PC-3 (cell line): ENCODE data around the gene COP1. TPM values are rescaled to one million over a fixed set of nuclear protein-coding genes. Genes with fewer than 3 reads are reported as not detected.

Experiments used
- ATAC-seq: fragments of 200-7000 bp; cut with Tn5 transposase; 2 replicates; pipeline ENCODE4 v1.9.1; 2020; ENCODE audit warnings: mild to moderate bottlenecking, moderate library complexity
- BruUV-seq: library from RNA; stranded (reverse); fragments of 400-500 nt; replicated peaks from 2 replicates; lab custom pipeline; 2021; lab: Mats Ljungman, UMichigan
- CTCF ChIA-PET: fragments of 300-600 bp; sonication (Branson Sonifier 250); formaldehyde crosslinking; loops from one replicate; lab custom pipeline; 2022; ENCODE audit warnings: antibody characterized with exemption; lab: Charles Lee
- POLR2A ChIA-PET: fragments of 300-600 bp; sonication (Branson Sonifier 250); formaldehyde crosslinking; loops from one replicate; lab custom pipeline; 2022; ENCODE audit warnings: antibody characterized with exemption; ENCODE audit not compliant: unreplicated experiment; lab: Charles Lee
- DNase-seq: peaks from one replicate; pipeline ENCODE4 v3.0.0-alpha.2; 2015
- H2AFZ ChIP-seq: fragments of 300-600 bp; sonication (generic); 2 replicates; pipeline ENCODE4 v1.6.0; 2016; ENCODE audit warnings: antibody characterized with exemption, low read length
- H3F3A ChIP-seq: fragments of 300-600 bp; sonication (generic); one replicate; pipeline ENCODE4 v1.6.0; 2017; ENCODE audit warnings: antibody characterized with exemption, low read length, control low read depth, mild to moderate bottlenecking; ENCODE audit not compliant: unreplicated experiment
- H3K27ac ChIP-seq: fragments of 300-600 bp; sonication (generic); 2 replicates; pipeline ENCODE4 v1.5.1; 2016; ENCODE audit warnings: mild to moderate bottlenecking, low read length
- H3K27me3 ChIP-seq: fragments of 300-600 bp; sonication (generic); 2 replicates; pipeline ENCODE4 v1.6.1; 2016; ENCODE audit warnings: low read length, mixed read lengths
- H3K36me3 ChIP-seq: fragments of 300-600 bp; sonication (generic); 2 replicates; pipeline ENCODE4 v1.6.1; 2016; ENCODE audit warnings: low read depth, mixed run types, low read length, mixed read lengths
- H3K4me1 ChIP-seq: fragments of 300-600 bp; sonication (generic); 2 replicates; pipeline ENCODE4 v1.5.1; 2016; ENCODE audit warnings: low read length; ENCODE audit not compliant: insufficient read depth
- H3K4me2 ChIP-seq: fragments of 300-600 bp; sonication (generic); 2 replicates; pipeline ENCODE4 v1.6.0; 2016; ENCODE audit warnings: low read length
- H3K4me3 ChIP-seq: fragments of 300-600 bp; sonication (generic); 2 replicates; pipeline ENCODE4 v1.5.1; 2016; ENCODE audit warnings: mild to moderate bottlenecking, low read length, mixed read lengths
- H3K79me2 ChIP-seq: fragments of 300-600 bp; sonication (generic); 2 replicates; pipeline ENCODE4 v1.6.1; 2017; ENCODE audit warnings: low read length, mixed read lengths
- H3K9ac ChIP-seq: fragments of 300-600 bp; sonication (generic); 2 replicates; pipeline ENCODE4 v1.6.0; 2016; ENCODE audit warnings: mild to moderate bottlenecking, low read length
- H3K9me2 ChIP-seq: fragments of 300-600 bp; sonication (generic); replicated peaks from 2 replicates; pipeline ENCODE4 v1.6.1; 2016; ENCODE audit warnings: mixed run types, low read length, mixed read lengths
- H3K9me3 ChIP-seq: fragments of 300-600 bp; sonication (generic); 2 replicates; pipeline ENCODE4 v1.6.1; 2016; ENCODE audit warnings: low read length, mixed read lengths
- H4K20me1 ChIP-seq: fragments of 300-600 bp; sonication (generic); 2 replicates; pipeline ENCODE4 v1.6.1; 2016; ENCODE audit warnings: low read length, mixed read lengths
- EZH2 ChIP-seq: fragments of 300-600 bp; sonication (generic); IDR thresholded peaks from one replicate; pipeline ENCODE4 v1.6.1; 2017; ENCODE audit warnings: antibody characterized with exemption, mild to moderate bottlenecking, low read length; ENCODE audit not compliant: unreplicated experiment
- EZH2phosphoT487 ChIP-seq: fragments of 300-600 bp; sonication (generic); IDR thresholded peaks from 2 replicates; pipeline ENCODE4 v1.6.1; 2018; ENCODE audit warnings: mild to moderate bottlenecking, antibody characterized with exemption, low read length, borderline replicate concordance
- intact Hi-C: fragments of 100-400 bp; cut with micrococcal nuclease; formaldehyde crosslinking; loops from 2 replicates; pipeline ENCODE4 v1.9.0; 2023
- total RNA-seq: library from RNA; depleted of rRNA; stranded (reverse); fragments of >200 nt; gene quantifications from 2 replicates; pipeline ENCODE4 v1.2.3, GENCODE V29; 2014
- TF ChIP-seq, protein P1 (sequence below): fragments of 300-600 bp; sonication (generic); conservative IDR thresholded peaks from 2 replicates; pipeline ENCODE4 v1.5.1; 2017; ENCODE audit warnings: antibody characterized with exemption, low read depth, mild to moderate bottlenecking, low read length

COP1 gene
- total RNA-seq, 1 experiment from 2014 or later, result 16.6 TPM

GRCh38 chr1:176177764-176178163 is 29.3 kb downstream of the COP1 start:
- Histone ChIP-seq H3F3A (no peaks in the 10 kb centered on the region), H3K4me3 (no peak overlapping the region), H3K79me2 (peaks cover 4% of the 10 kb centered on the region; the same call in 1 of the 2 replicates), H3K36me3 (no peaks in the 10 kb centered on the region; the same call in 1 of the 2 replicates), H3K9me2 (no peaks in the 10 kb centered on the region), H3K4me2 (no peak overlapping the region), H3K27me3 (no peaks in the 10 kb centered on the region), H2AFZ (no peak overlapping the region), H3K27ac (no peak overlapping the region), H4K20me1 (no peaks in the 10 kb centered on the region), H3K9ac (no peak overlapping the region), H3K9me3 (no peaks in the 10 kb centered on the region), H3K4me1 (no peaks in the 10 kb centered on the region)
- ChIA-PET POLR2A (no interaction called here), CTCF (no interaction called here)
- ATAC-seq (no peak), DNase-seq (no peak)
- intact Hi-C loops, result no loop called here
- TF ChIP-seq EZH2, result no peak
- BruUV-seq, result no TSS peak

- Histone ChIP-seq H3K4me2 (no peak overlapping the region), H3K9me3 (no peaks in the 10 kb centered on the region), H2AFZ (no peak overlapping the region), H3K27ac (no peak overlapping the region), H3K9me2 (no peaks in the 10 kb centered on the region), H3K4me3 (no peak overlapping the region), H3K9ac (no peak overlapping the region), H3K4me1 (no peaks in the 10 kb centered on the region), H4K20me1 (no peaks in the 10 kb centered on the region), H3F3A (no peaks in the 10 kb centered on the region), H3K27me3 (no peaks in the 10 kb centered on the region), H3K79me2 (no peaks in the 10 kb centered on the region), H3K36me3 (peaks cover 5% of the 10 kb centered on the region)
- TF ChIP-seq EZH2, result no peak
- TF ChIP-seq EZH2phosphoT487, result no peak
- TF ChIP-seq, protein P1, sequence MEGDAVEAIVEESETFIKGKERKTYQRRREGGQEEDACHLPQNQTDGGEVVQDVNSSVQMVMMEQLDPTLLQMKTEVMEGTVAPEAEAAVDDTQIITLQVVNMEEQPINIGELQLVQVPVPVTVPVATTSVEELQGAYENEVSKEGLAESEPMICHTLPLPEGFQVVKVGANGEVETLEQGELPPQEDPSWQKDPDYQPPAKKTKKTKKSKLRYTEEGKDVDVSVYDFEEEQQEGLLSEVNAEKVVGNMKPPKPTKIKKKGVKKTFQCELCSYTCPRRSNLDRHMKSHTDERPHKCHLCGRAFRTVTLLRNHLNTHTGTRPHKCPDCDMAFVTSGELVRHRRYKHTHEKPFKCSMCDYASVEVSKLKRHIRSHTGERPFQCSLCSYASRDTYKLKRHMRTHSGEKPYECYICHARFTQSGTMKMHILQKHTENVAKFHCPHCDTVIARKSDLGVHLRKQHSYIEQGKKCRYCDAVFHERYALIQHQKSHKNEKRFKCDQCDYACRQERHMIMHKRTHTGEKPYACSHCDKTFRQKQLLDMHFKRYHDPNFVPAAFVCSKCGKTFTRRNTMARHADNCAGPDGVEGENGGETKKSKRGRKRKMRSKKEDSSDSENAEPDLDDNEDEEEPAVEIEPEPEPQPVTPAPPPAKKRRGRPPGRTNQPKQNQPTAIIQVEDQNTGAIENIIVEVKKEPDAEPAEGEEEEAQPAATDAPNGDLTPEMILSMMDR, result no peak
- ATAC-seq, result no peak; the same call in 1 of the 2 replicates
- DNase-seq, result no peak
- ChIA-PET CTCF (no interaction called here), POLR2A (no interaction called here)
- intact Hi-C loops, result no loop called here
- BruUV-seq, result no TSS peak
Measured at GRCh38 chr1:176174108-176174507, 33.0 kb downstream of the COP1 start.

DNA sequence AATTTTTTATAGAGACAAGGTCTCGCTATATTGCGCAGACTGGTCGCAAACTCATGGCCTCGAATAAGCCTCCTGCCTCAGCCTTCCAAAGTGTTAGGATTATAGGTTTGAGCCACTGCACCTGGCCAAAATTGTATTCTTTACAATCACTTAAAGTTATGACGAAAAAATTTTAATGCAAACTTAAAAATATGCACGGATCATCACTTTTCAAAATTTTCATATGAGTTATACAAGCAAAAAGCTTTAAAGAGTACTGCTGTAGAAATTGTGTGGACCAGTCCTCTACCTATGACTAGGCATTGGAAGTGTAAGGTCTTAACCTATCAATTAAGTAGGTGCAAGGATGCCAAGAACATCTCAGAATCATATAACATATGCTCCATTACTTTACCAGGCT is 34.9 kb downstream of the COP1 start:
- no peaks in the 10 kb centered on the region for H3K79me2 ChIP-seq

DNA sequence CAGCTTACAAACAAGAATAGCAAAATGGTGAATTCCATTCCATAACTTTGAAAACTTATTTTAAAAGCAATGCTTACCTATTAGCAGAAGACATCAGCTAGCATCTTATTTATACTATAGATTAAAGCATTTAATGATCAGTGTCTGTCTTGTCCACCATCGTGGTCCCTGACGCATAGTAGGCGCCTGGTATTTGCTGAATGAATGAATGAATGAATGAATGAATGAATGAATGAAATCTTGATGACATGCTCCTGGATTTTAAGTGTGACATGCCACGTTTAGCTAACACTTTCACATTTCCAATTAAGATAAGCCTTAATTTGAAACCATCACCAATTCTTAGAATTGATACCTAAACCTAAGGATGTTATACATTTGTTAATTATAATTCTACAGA is 39.9 kb downstream of the COP1 start:
- Histone ChIP-seq H3K4me2 (no peak overlapping the region), H3K4me3 (no peak overlapping the region), H3K9me3 (no peaks in the 10 kb centered on the region), H3F3A (no peaks in the 10 kb centered on the region), H3K36me3 (peaks cover 5% of the 10 kb centered on the region), H3K9ac (no peak overlapping the region), H3K79me2 (no peaks in the 10 kb centered on the region), H3K4me1 (no peaks in the 10 kb centered on the region), H4K20me1 (no peaks in the 10 kb centered on the region), H2AFZ (no peak overlapping the region), H3K9me2 (no peaks in the 10 kb centered on the region), H3K27ac (no peak overlapping the region), H3K27me3 (no peaks in the 10 kb centered on the region)
- TF ChIP-seq EZH2 (no peak), EZH2phosphoT487 (no peak)
- TF ChIP-seq, protein P1, result no peak
- intact Hi-C loops, result no loop called here
- BruUV-seq, result no TSS peak
- CTCF ChIA-PET, result no interaction called here
- no peak for DNase-seq
- no peak for ATAC-seq
- POLR2A ChIA-PET, result no interaction called here

More for the DNA sequence above, 34.9 kb downstream of the COP1 start:
- Histone ChIP-seq H3K27ac (no peak overlapping the region), H3K36me3 (peaks cover 5% of the 10 kb centered on the region), H4K20me1 (no peaks in the 10 kb centered on the region), H3K27me3 (no peaks in the 10 kb centered on the region), H3K4me1 (no peaks in the 10 kb centered on the region), H3F3A (no peaks in the 10 kb centered on the region), H2AFZ (no peak overlapping the region), H3K4me3 (no peak overlapping the region), H3K9me3 (no peaks in the 10 kb centered on the region), H3K9me2 (no peaks in the 10 kb centered on the region), H3K4me2 (no peak overlapping the region), H3K9ac (no peak overlapping the region)
- BruUV-seq, result no TSS peak
- ChIA-PET POLR2A (no interaction called here), CTCF (no interaction called here)
- ATAC-seq (no peak), DNase-seq (no peak)
- intact Hi-C loops, result no loop called here
- TF ChIP-seq EZH2, result no peak
